Astrocyte (in vitro differentiated cells and primary cell): ENCODE data around the gene MIR17HG. TPM values are rescaled to one million over a fixed set of nuclear protein-coding genes. Genes with fewer than 3 reads are reported as not detected.

Experiments used
- DNase-seq: peaks from one replicate; pipeline ENCODE4 v3.0.0-alpha.2; 2010; ENCODE audit warnings: low read depth
- FAIRE-seq: peaks from 2 replicates; lab custom pipeline; 2011; peaks lifted over from hg19 to GRCh38; lab: Jason Lieb, UNC
- H2AFZ ChIP-seq: 2 replicates; pipeline ENCODE4 v1.6.0; 2012; ENCODE audit warnings: low read depth, low read length, inconsistent platforms
- H3K27ac ChIP-seq: 2 replicates; pipeline ENCODE4 v1.5.1; 2011; ENCODE audit warnings: low read depth, low read length, inconsistent platforms
- H3K27me3 ChIP-seq: 2 replicates; pipeline ENCODE4 v1.6.0; 2011; ENCODE audit warnings: low read length, inconsistent platforms; ENCODE audit not compliant: insufficient read depth
- H3K36me3 ChIP-seq: 2 replicates; pipeline ENCODE4 v1.5.1; 2011; ENCODE audit warnings: low read length, inconsistent platforms; ENCODE audit not compliant: insufficient read depth
- H3K4me1 ChIP-seq: 2 replicates; pipeline ENCODE4 v1.5.1; 2011; ENCODE audit warnings: low read length, inconsistent platforms; ENCODE audit not compliant: insufficient read depth
- H3K4me2 ChIP-seq: 2 replicates; pipeline ENCODE4 v1.6.0; 2012; ENCODE audit warnings: low read length, inconsistent platforms
- H3K4me3 ChIP-seq: 2 replicates; pipeline ENCODE4 v1.5.1; 2011; ENCODE audit warnings: low read depth, mild to moderate bottlenecking, low read length, inconsistent platforms; ENCODE audit not compliant: insufficient read depth
- H3K79me2 ChIP-seq: 2 replicates; pipeline ENCODE4 v1.6.0; 2012; ENCODE audit warnings: mild to moderate bottlenecking, low read length, inconsistent platforms; ENCODE audit not compliant: insufficient read depth
- H3K9ac ChIP-seq: 2 replicates; pipeline ENCODE4 v1.6.0; 2012; ENCODE audit warnings: mild to moderate bottlenecking, low read length, inconsistent platforms
- H3K9me3 ChIP-seq: 2 replicates; pipeline ENCODE4 v1.5.1; 2012; ENCODE audit warnings: low read depth, mild to moderate bottlenecking, low read length, inconsistent platforms; ENCODE audit not compliant: insufficient read depth
- H4K20me1 ChIP-seq: 2 replicates; pipeline ENCODE4 v1.6.0; 2012; ENCODE audit warnings: low read length, inconsistent platforms; ENCODE audit not compliant: insufficient read depth
- H3K27ac Mint-ChIP-seq: one replicate; pipeline ENCODE4 v1.8.0; 2021; ENCODE audit warnings: mild to moderate bottlenecking, mixed read lengths; ENCODE audit not compliant: unreplicated experiment
- H3K27me3 Mint-ChIP-seq: one replicate; pipeline ENCODE4 v1.8.0; 2021; ENCODE audit warnings: low read depth, mixed read lengths; ENCODE audit not compliant: unreplicated experiment
- H3K36me3 Mint-ChIP-seq: one replicate; pipeline ENCODE4 v1.8.0; 2021; ENCODE audit warnings: low read depth, mixed read lengths; ENCODE audit not compliant: unreplicated experiment
- H3K4me1 Mint-ChIP-seq: one replicate; pipeline ENCODE4 v1.8.0; 2021; ENCODE audit warnings: low read depth, mixed read lengths; ENCODE audit not compliant: unreplicated experiment
- H3K4me3 Mint-ChIP-seq: one replicate; pipeline ENCODE4 v1.8.0; 2021; ENCODE audit warnings: mild to moderate bottlenecking, moderate library complexity, mixed read lengths; ENCODE audit not compliant: unreplicated experiment
- H3K9me3 Mint-ChIP-seq: one replicate; pipeline ENCODE4 v1.8.0; 2021; ENCODE audit warnings: mild to moderate bottlenecking, mixed read lengths; ENCODE audit not compliant: unreplicated experiment
- CTCF ChIP-seq: IDR thresholded peaks from 2 replicates; pipeline ENCODE4 v1.5.1; 2011; ENCODE audit warnings: low read depth, mild to moderate bottlenecking, inconsistent platforms, low read length, moderate library complexity; ENCODE audit not compliant: insufficient read depth
- EZH2 ChIP-seq: IDR thresholded peaks from 2 replicates; pipeline ENCODE4 v1.6.1; 2012; ENCODE audit warnings: mild to moderate bottlenecking, low read length, inconsistent platforms; ENCODE audit not compliant: insufficient read depth
- total RNA-seq: library from RNA; stranded (reverse); gene quantifications from 2 replicates; pipeline ENCODE4 v1.2.1, GENCODE V29; 2021

MIR17HG gene
- total RNA-seq, 1 donor from 2014 or later, result 6.3 TPM

GRCh38 chr13:91355099-91355825 is 7.8 kb downstream of the MIR17HG start:
- H3K27me3 ChIP-seq, result no peaks in the 10 kb centered on the region
- Mint-ChIP-seq H3K27ac (no peak overlapping the region), H3K9me3 (no peaks in the 10 kb centered on the region), H3K4me3 (no peak overlapping the region), H3K36me3 (no peaks in the 10 kb centered on the region), H3K27me3 (no peaks in the 10 kb centered on the region), H3K4me1 (peaks cover 30% of the 10 kb centered on the region)
- peaks cover 13% of the 10 kb centered on the region for H3K4me1 ChIP-seq
- FAIRE-seq (no peak), DNase-seq (no peak)
- peaks cover 58% of the 10 kb centered on the region for H3K36me3 ChIP-seq
- peaks cover 72% of the 10 kb centered on the region for H4K20me1 ChIP-seq
- no peak overlapping the region for H3K4me3 ChIP-seq
- peaks cover 40% of the 10 kb centered on the region for H3K79me2 ChIP-seq
- no peak overlapping the region for H3K27ac ChIP-seq
- no peak overlapping the region for H3K4me2 ChIP-seq
- no peak overlapping the region for H3K9ac ChIP-seq
- no peak for TF ChIP-seq EZH2
- no peak for TF ChIP-seq CTCF
- H2AFZ ChIP-seq, result no peak overlapping the region
- no peaks in the 10 kb centered on the region for H3K9me3 ChIP-seq

- no peak overlapping the region for H3K4me2 ChIP-seq
- Mint-ChIP-seq H3K4me3 (no peak overlapping the region), H3K27ac (no peak overlapping the region), H3K9me3 (no peaks in the 10 kb centered on the region), H3K36me3 (no peaks in the 10 kb centered on the region), H3K4me1 (peaks cover 23% of the 10 kb centered on the region), H3K27me3 (no peaks in the 10 kb centered on the region)
- H3K27me3 ChIP-seq, result no peaks in the 10 kb centered on the region
- TF ChIP-seq CTCF, result no peak
- FAIRE-seq (no peak), DNase-seq (no peak)
- H3K27ac ChIP-seq, result no peak overlapping the region
- H2AFZ ChIP-seq, result no peak overlapping the region
- H3K79me2 ChIP-seq, result peaks cover 32% of the 10 kb centered on the region
- no peaks in the 10 kb centered on the region for H3K9me3 ChIP-seq
- H3K4me1 ChIP-seq, result peaks cover 5% of the 10 kb centered on the region
- H3K36me3 ChIP-seq, result peaks cover 50% of the 10 kb centered on the region
- H3K4me3 ChIP-seq, result no peak overlapping the region
- H3K9ac ChIP-seq, result no peak overlapping the region
- peaks cover 64% of the 10 kb centered on the region for H4K20me1 ChIP-seq
Measured at GRCh38 chr13:91355826-91356710, 8.6 kb downstream of the MIR17HG start.
